ENCODE results near the gene ZBTB9. TPM values are rescaled to one million over a fixed set of nuclear protein-coding genes. Genes with fewer than 3 reads are reported as not detected.

ZBTB9 gene
- total RNA-seq, 1 donor from 2014 or later = 5.1 TPM

DNA sequence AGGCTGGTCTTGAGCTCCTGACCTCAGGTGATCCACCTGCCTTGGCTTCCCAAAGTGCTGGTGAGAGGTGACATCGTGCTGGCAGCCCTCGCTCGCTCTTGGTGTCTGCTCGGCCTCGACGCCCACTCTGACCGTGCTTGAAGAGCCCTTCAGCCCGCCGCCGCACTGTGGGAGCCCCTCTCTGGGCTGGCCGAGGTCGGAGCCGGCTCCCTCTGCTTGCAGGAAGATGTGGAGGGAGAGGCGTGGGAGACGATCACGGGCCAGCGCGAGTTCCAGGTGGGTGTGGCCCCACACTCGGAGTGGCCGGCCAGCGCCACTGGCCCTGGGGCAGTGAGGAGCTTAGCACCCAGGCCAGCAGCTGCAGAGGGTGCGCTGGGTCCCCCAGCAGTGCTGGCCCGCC is 48.1 kb downstream of the ZBTB9 start:
- DNase-seq (no peak), ATAC-seq (no peak)
- intact Hi-C loops (cut with micrococcal nuclease) = no loop called here

DNA sequence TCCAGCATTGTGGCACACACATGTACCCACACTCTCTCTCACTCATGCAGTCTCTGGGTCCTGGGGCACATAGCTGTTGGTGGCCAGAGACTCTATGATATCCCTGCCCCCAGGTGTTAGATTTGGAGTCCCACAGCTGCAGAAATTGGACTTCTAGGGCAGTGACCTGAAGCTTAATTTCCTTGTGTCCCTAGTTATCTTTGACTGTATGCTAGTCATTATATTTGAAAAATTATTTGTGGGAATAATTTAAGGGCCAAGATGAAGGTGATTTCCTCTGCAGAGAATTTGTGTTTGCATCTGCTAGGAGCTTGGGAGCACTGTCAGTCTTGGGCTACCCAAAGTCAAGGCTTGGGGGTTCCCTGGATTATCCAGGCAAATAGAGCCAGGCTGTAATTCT is 50.1 kb downstream of the ZBTB9 start:
- ATAC-seq (no peak), DNase-seq (no peak)
- intact Hi-C loops (cut with micrococcal nuclease) = no loop called here

DNA sequence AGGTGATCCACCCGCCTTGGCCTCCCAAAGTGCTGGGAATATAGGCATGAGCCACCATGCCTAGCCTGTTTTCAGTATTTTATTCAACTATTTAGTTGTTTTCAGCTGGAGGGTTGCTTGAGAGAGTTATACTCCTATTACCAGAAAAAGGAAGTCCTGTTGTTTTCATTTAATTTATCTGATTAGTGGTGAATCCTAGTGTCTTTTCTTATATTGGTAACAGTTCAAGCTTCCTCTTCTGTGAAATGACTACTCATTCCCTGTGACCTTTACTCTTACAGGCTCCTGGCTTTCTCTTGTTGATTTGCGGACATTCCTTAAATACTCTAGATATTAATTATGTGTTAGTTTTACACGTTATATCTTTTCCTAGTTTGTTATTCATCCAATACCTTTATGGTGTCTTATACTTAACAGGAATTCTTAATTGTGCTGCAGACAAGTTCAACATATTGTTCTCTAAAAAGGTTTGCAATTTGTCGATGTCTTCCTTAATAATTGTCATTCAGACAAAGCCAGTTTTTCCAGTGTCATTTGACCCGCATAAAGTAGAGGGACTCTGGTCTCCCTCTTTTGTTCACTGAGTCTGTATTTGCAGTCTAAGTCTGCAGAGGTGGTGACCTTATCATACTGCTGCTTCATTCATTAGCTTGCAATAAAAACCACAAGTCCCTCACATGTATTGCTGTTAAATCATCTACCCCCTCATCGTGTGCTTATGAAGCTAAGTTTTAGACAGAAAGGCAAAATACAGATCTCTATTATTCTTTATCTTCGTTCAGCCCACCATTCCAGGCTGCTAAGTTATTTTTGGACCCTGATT is 51.4 kb downstream of the ZBTB9 start:
- ATAC-seq (no peak), DNase-seq (no peak)
- intact Hi-C loops (cut with micrococcal nuclease) = no loop called here

Small RNA genes lying within 50 kb of the gene (microRNA-seq; reads per million reads assigned to microRNA genes)
- gene MIR5004 (ENCODE audit: borderline number of aligned reads) = not detected

Other genes starting within 250 kb of the ZBTB9 start
- 24.8 TPM for gene HSD17B8, start 249.9 kb upstream of the ZBTB9 start, total RNA-seq
- gene RING1, start 246.1 kb upstream of the ZBTB9 start, total RNA-seq = 30.1 TPM
- gene VPS52, start 182.7 kb upstream of the ZBTB9 start, total RNA-seq = 32.7 TPM
- gene RPS18, start 182.5 kb upstream of the ZBTB9 start, total RNA-seq = 931 TPM
- gene B3GALT4, start 177.5 kb upstream of the ZBTB9 start, total RNA-seq = 6.9 TPM
- gene WDR46, start 165.3 kb upstream of the ZBTB9 start, total RNA-seq = 15.1 TPM
- gene PFDN6, start 165.0 kb upstream of the ZBTB9 start, total RNA-seq = 57.3 TPM
- 59.4 TPM for gene RGL2, start 155.6 kb upstream of the ZBTB9 start, total RNA-seq
- 93.0 TPM for gene TAPBP, start 140.5 kb upstream of the ZBTB9 start, total RNA-seq
- gene ZBTB22, start 136.8 kb upstream of the ZBTB9 start, total RNA-seq = 11.1 TPM
- gene DAXX, start 131.6 kb upstream of the ZBTB9 start, total RNA-seq = 21.2 TPM
- 0.74 TPM for gene KIFC1, start 62.8 kb upstream of the ZBTB9 start, total RNA-seq
- gene PHF1, start 43.6 kb upstream of the ZBTB9 start, total RNA-seq = 51.9 TPM
- 120 TPM for gene CUTA, start 36.5 kb upstream of the ZBTB9 start, total RNA-seq
- 6.2 TPM for gene SYNGAP1, start 34.5 kb upstream of the ZBTB9 start, total RNA-seq
- 23.1 TPM for gene BAK1, start 125.7 kb downstream of the ZBTB9 start, total RNA-seq
- gene ITPR3, start 166.7 kb downstream of the ZBTB9 start, total RNA-seq = 6.1 TPM

Measured in left ventricle myocardium superior (tissue), 1 donor.